ENCODE results near the gene MOCS2.

The MOCS2 gene

GRCh38 chr5:53111139-53111538 is 1.6 kb upstream of the MOCS2 start:
- TF ChIP-seq POLR2A (IDR thresholded peaks at IDR 0.05; ENCODE audit: low read depth, low read length) = no peak
- DNase-seq (ENCODE audit: insufficient read length, low spot score) (no peak), FAIRE-seq (no peak)

DNA sequence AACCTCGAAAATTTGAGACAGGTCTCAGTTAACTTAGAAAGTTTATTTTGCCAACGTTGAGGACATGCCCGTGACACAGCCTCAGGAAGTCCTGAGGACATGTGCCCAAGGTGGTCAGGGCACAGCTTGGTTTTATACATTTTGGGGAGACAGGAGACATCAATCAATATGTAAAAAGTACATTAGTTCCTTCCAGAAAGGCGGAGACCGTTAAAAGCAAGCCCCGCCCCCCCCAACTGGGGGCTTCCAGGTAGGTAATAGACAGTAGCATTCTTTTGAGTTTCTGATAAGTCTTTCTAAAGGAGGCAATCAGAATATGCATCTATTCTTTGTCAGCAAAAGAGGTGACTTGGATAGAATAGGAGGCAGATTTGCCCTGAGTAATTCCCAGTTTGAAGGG is 599 bp upstream of the MOCS2 start:
- no peak for DNase-seq (ENCODE audit: insufficient read length, low spot score)
- no peak for TF ChIP-seq POLR2A (IDR thresholded peaks at IDR 0.05; ENCODE audit: low read depth, low read length)
- no peak for FAIRE-seq

DNA sequence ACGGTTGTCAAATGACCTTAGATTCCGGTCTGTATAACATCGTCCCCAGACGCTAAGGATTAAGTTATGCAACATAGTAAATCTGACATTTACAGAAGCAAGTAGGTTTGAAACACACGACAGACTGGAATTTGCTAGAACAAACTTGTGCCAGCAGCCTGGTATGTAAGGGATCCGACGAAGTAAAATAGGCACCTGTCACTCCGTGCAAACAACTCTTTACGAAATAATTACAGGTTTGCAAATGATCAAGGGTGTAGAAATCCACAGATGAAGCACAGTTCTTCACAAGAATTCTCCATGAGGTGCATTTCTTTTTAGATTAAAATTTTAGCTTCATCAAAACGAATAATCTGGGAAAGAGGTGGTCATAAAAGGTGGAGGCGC is 508 bp downstream of the MOCS2 start:
- no peak for TF ChIP-seq POLR2A (IDR thresholded peaks at IDR 0.05; ENCODE audit: low read depth, low read length)
- DNase-seq (ENCODE audit: insufficient read length, low spot score) = no peak
- no peak for FAIRE-seq

DNA sequence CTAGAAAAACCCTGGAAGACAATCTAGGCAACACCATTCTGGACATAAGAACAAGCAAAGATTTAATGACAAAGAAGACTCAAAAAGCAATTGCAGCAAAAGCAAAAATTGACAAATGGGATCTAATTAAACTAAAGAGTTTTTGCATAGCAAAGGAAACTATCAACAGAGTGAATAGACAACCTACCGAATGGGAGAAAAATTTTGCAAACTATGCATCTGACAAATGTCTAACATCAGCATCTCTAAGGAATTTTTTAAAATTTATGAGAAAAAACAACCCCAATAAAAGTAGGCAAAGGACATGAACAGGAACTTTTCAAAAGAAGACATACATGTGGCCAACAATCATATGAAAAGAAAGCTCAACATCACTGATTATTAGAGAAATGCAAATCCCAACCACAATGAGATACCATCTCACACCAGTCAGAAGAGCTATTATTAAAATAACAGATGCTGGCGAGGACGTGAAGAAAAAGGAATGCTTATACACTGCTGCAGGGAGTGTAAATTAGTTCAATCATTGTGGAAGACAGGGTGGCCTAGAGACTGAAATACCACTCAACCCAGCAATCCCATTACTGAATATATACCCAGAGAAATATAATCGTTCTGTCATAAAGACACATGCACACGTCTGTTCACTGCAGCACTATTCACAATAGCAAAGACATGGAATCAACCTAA is 3.8 kb downstream of the MOCS2 start:
- FAIRE-seq = no peak
- DNase-seq (ENCODE audit: insufficient read length, low spot score) = no peak
- no peak for TF ChIP-seq POLR2A (IDR thresholded peaks at IDR 0.05; ENCODE audit: low read depth, low read length)

- FAIRE-seq = no peak
- TF ChIP-seq POLR2A (IDR thresholded peaks at IDR 0.05; ENCODE audit: low read depth, low read length) = no peak
- no peak for DNase-seq (ENCODE audit: insufficient read length, low spot score)
These were observed 9.0 kb downstream of the MOCS2 start for GRCh38 chr5:53100606-53101005.

GRCh38 chr5:53099546-53099945 is 10.0 kb downstream of the MOCS2 start:
- DNase-seq (ENCODE audit: insufficient read length, low spot score) (no peak), FAIRE-seq (no peak)
- TF ChIP-seq POLR2A (IDR thresholded peaks at IDR 0.05; ENCODE audit: low read depth, low read length) = no peak

- FAIRE-seq = peak; percentile 78
- no peak for TF ChIP-seq POLR2A (IDR thresholded peaks at IDR 0.05; ENCODE audit: low read depth, low read length)
- DNase-seq (ENCODE audit: insufficient read length, low spot score) = peak; percentile 5
These were observed 13.5 kb downstream of the MOCS2 start for GRCh38 chr5:53095931-53096525.

DNA sequence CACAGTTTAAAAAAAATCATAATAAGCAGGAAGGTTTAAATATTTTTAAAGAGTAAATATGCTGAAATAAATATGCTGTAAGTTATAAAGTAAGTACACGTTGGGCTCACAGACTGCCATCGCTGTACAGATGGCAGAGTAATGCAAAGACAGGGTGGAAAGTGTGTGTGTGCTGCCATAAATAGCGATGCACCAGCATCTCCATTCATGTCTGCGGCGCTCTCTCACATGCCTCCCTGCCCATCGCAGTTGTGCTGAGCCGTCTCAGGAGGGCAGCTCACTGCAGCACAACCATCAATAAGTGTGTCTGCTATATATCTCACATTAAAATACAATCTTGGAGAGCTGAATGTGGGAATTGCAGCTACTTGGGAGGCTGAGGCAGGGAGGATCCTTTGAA is 14.3 kb downstream of the MOCS2 start:
- FAIRE-seq (no peak), DNase-seq (ENCODE audit: insufficient read length, low spot score) (no peak)
- TF ChIP-seq POLR2A (IDR thresholded peaks at IDR 0.05; ENCODE audit: low read depth, low read length) = no peak

- DNase-seq (ENCODE audit: insufficient read length, low spot score) (no peak), FAIRE-seq (no peak)
- no peak for TF ChIP-seq POLR2A (IDR thresholded peaks at IDR 0.05; ENCODE audit: low read depth, low read length)
These were observed 17.3 kb downstream of the MOCS2 start for GRCh38 chr5:53092242-53092641.

- FAIRE-seq = peak; percentile 96
- DNase-seq (ENCODE audit: insufficient read length, low spot score) = peak; percentile 45
- no peak for TF ChIP-seq POLR2A (IDR thresholded peaks at IDR 0.05; ENCODE audit: low read depth, low read length)
These were observed 18.3 kb downstream of the MOCS2 start for GRCh38 chr5:53091289-53091688.

- no peak for TF ChIP-seq POLR2A (IDR thresholded peaks at IDR 0.05; ENCODE audit: low read depth, low read length)
- DNase-seq (ENCODE audit: insufficient read length, low spot score) (no peak), FAIRE-seq (no peak)
These were observed 19.3 kb downstream of the MOCS2 start for GRCh38 chr5:53090229-53090628.

DNA sequence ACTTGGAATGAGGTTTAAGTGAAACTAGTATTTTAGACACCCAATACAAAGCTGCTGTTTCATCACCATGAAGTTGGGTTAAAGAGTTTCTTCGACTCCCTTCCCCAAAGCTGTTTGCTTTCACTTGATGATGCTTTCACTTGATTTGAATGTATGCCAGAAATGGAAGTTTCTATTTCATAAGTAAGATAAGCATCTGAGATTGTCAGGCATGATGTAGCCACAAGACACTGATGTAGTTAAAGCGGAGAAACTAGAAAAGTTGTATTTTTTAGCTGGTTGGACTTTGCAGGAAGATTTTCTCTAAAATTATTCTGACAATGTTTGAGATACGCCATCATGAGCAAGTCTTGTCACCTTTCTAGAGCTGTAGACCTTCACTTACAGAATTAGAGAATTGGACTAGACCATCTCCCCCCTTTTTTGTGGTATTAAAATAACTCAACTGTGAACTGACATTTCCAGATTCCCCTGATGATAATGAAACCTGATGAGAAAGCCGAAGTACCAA is 20.0 kb downstream of the MOCS2 start:
- FAIRE-seq (no peak), DNase-seq (ENCODE audit: insufficient read length, low spot score) (no peak)
- no peak for TF ChIP-seq POLR2A (IDR thresholded peaks at IDR 0.05; ENCODE audit: low read depth, low read length)

DNA sequence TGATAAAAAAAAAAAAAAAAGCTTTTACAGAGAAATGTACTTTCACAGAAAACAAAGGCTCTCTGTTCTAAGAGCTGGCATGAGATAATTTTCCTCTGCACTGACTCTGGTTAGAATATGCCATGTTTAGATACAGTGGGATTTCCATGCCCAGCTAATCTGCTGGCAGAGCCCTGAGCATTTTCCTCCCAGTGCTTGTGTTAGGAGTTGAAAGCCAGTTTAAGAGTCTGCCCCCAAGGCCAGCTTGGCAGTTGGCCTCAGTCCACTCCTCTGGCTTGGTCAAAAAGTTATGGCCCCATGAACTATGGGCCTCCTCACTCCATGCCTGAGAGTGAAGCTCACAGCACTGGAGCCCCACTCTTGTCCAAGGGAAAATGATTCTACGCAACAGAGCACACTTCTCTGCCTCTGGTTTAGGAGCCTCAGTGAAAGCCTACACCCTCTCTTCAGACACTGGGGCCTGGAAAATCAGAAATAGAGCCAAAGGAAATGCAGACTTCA is 21.9 kb downstream of the MOCS2 start:
- no peak for TF ChIP-seq POLR2A (IDR thresholded peaks at IDR 0.05; ENCODE audit: low read depth, low read length)
- FAIRE-seq (no peak), DNase-seq (ENCODE audit: insufficient read length, low spot score) (no peak)

GRCh38 chr5:53087171-53087570 is 22.4 kb downstream of the MOCS2 start:
- TF ChIP-seq POLR2A (IDR thresholded peaks at IDR 0.05; ENCODE audit: low read depth, low read length) = no peak
- FAIRE-seq (no peak), DNase-seq (ENCODE audit: insufficient read length, low spot score) (no peak)
